GM20000 (cell line): ENCODE results near the gene AHRR.

Source experiments
- DNase-seq: peaks from one replicate; pipeline ENCODE4 v3.0.0; 2012; ENCODE audit warnings: low spot score
- TF ChIP-seq, protein P1 (sequence below): IDR thresholded peaks from 2 replicates; pipeline ENCODE4 v1.5.1; 2012; ENCODE audit warnings: mild to moderate bottlenecking, control low read depth; ENCODE audit errors: extremely low read depth, missing control alignments

The AHRR gene

DNA sequence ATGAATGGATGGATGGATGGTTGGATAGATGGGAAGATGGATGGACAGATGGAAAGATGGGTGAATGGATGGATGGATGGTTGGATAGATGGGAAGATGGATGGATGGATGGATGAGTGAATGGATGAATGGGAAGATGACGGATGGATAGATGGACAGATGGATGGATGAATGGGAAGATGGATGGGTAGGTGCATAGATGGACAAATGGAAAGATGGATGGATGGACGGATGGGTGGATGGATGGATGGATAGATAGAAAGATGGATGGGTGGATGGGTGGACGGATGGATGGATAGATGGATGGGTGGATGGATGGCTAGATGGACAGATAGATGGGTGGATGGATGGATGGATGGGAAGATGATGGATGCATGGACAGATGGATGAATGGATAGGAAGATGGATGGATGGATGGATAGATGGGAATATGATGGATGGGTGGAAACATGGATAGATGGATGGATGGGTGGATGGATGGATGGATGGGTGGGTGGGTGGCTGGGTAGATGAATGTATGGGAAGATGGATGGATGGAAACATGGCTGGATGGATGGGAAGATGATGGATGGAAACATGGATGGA is 105.0 kb downstream of the AHRR start:
- no peak for DNase-seq
- TF ChIP-seq, protein P1, sequence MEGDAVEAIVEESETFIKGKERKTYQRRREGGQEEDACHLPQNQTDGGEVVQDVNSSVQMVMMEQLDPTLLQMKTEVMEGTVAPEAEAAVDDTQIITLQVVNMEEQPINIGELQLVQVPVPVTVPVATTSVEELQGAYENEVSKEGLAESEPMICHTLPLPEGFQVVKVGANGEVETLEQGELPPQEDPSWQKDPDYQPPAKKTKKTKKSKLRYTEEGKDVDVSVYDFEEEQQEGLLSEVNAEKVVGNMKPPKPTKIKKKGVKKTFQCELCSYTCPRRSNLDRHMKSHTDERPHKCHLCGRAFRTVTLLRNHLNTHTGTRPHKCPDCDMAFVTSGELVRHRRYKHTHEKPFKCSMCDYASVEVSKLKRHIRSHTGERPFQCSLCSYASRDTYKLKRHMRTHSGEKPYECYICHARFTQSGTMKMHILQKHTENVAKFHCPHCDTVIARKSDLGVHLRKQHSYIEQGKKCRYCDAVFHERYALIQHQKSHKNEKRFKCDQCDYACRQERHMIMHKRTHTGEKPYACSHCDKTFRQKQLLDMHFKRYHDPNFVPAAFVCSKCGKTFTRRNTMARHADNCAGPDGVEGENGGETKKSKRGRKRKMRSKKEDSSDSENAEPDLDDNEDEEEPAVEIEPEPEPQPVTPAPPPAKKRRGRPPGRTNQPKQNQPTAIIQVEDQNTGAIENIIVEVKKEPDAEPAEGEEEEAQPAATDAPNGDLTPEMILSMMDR: no peak

GRCh38 chr5:427415-428087 is 106.0 kb downstream of the AHRR start:
- no peak for DNase-seq
- TF ChIP-seq, protein P1: no peak

- no peak for DNase-seq
- TF ChIP-seq, protein P1: no peak
Measured at GRCh38 chr5:428219-428618, 106.7 kb downstream of the AHRR start.

- TF ChIP-seq, protein P1: no peak
- no peak for DNase-seq
Measured at GRCh38 chr5:428754-429452, 107.4 kb downstream of the AHRR start.

DNA sequence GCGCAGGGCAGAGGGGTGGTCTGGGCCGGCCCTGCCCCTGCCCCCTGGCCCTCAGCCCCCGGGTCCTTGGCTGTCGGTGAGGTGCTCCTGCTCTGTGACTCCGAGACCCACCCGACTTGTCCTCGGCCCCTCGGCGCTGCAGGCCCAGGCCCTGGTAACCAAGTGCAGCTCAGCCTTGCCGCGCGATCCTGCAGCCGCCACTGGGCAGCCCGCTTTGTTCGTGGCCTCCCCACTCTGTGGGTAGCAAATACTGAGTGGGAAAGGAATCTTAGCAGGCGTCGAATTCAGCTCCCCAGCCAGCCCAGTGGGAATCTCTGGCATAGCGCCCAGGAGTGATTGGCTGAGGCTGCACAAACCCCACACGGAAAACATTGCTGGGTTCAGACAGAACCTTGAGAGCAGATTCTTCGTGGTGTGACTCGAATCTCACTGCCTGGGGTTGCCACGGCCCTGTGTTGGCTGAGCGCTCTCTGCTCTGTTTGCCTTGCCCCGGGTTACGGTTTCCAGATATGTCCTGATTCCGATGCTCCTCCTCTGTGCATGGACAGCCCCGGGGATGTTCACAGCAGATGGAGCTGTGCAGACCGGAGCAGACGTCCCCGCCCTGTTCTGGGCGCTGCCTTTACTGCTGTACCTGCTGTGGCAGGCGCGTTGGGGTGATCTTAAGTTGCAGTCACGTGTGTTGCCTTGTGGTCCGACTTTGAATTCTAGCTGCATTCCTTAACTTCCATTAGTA is 108.1 kb downstream of the AHRR start:
- TF ChIP-seq, protein P1: no peak
- DNase-seq: peak; percentile 16

DNA sequence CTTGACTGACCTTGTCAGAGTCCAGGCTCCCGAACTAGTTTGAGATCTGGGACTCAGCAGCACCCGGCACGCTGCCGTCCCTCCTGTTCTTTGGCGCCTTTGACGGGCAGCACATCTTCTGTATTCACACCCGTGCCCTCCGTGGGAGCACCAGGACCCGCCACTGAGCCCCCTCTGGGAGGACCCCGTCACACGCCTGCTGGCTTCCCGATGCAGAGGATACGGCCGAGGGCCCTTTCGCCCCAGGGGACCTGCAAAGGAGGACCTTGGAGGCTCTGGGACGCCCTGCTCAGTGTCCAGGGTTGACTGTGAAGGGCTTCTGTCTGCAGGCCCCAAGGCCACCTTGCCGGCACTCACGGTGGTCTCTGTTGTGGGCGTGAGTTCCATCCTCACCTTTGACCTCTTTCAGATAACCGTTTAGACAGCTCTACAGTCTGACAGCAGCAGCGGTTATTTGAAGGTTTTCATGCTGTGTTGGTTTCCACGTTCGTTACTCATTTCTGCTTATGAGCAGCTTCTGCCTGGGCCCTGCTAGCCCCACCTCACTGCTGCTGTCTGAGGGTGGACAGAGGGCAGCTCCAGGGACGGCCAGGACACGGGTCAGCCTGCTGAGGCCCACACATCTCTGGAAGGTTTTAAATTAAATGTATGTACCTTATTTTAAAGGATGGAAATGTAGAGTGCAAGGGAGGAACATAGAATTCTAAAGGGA is 108.9 kb downstream of the AHRR start:
- TF ChIP-seq, protein P1: no peak
- no peak for DNase-seq
